ENCODE measurements around the gene KCNH2.

- TF ChIP-seq CTCF (tag by site-specific recombination; IDR thresholded peaks at IDR 0.05), result no peak
- TF ChIP-seq ZNF324 (tag by site-specific recombination; IDR thresholded peaks at IDR 0.05), result no peak
- TF ChIP-seq ZSCAN30 (tag by site-specific recombination; IDR thresholded peaks at IDR 0.05), result no peak
- no peak for TF ChIP-seq ZFP41 (tag by site-specific recombination; IDR thresholded peaks at IDR 0.05; ENCODE audit: borderline replicate concordance)
- TF ChIP-seq REST (tag by site-specific recombination; IDR thresholded peaks at IDR 0.05), result no peak
Observed at GRCh38 chr7:150949971-150950491, 28.1 kb downstream of the KCNH2 start.

Data from HEK293 (cell line).